GM18951 (cell line): ENCODE measurements around the gene CCDC77.
"Not testable (repeated sequence)": the region's sequence is repeated elsewhere in the genome, so short reads cannot be mapped to it uniquely, and the experiment has no call there.

Experiments used
- POLR2A ChIP-seq: IDR thresholded peaks from 4 replicates; pipeline ENCODE4 v1.6.1; 2011; ENCODE audit warnings: mild to moderate bottlenecking; ENCODE audit not compliant: insufficient read length, insufficient read depth; ENCODE audit errors: extremely low read depth
- in situ Hi-C: fragments of 300-500 bp; cut with MboI; formaldehyde crosslinking; loops from one replicate; pipeline ENCODE4 v1.12.0; 2022; ENCODE audit warnings: low sequenced_read_pairs, mixed read lengths, inconsistent platforms; ENCODE audit not compliant: unreplicated experiment

Gene CCDC77

GRCh38 chr12:401235-402028 is at the start of gene CCDC77:
Gene CCDC77, plus strand, starts transcription at chr12:401644. Its CDS starts 7,740 bp downstream, at chr12:409384.
- peak; percentile 56 for TF ChIP-seq POLR2A
- in situ Hi-C loops = no loop called here

- in situ Hi-C loops = no loop called here
- no peak for TF ChIP-seq POLR2A
Measured at GRCh38 chr12:356276-356988, 45.0 kb upstream of the CCDC77 start.

- TF ChIP-seq POLR2A = no peak
- in situ Hi-C loops = no loop called here
Measured at GRCh38 chr12:359091-359490, 42.4 kb upstream of the CCDC77 start.

- TF ChIP-seq POLR2A = no peak
- in situ Hi-C loops = no loop called here
Measured at GRCh38 chr12:366820-367219, 34.6 kb upstream of the CCDC77 start.

- TF ChIP-seq POLR2A = no peak
- in situ Hi-C loops = no loop called here
Measured at GRCh38 chr12:367972-368371, 33.5 kb upstream of the CCDC77 start.

GRCh38 chr12:370739-371485 is 30.5 kb upstream of the CCDC77 start:
- in situ Hi-C loops = not testable (repeated sequence)

GRCh38 chr12:386651-387050 is 14.8 kb upstream of the CCDC77 start:
- in situ Hi-C loops = no loop called here
- TF ChIP-seq POLR2A = no peak

- no peak for TF ChIP-seq POLR2A
- in situ Hi-C loops = no loop called here
Measured at GRCh38 chr12:388012-388411, 13.4 kb upstream of the CCDC77 start.

GRCh38 chr12:388541-389141 is 12.8 kb upstream of the CCDC77 start:
- in situ Hi-C loops = no loop called here
- TF ChIP-seq POLR2A = no peak

- TF ChIP-seq POLR2A = peak; percentile 69
Measured at GRCh38 chr12:389142-390096, 12.0 kb upstream of the CCDC77 start, which contains the start of gene KDM5A. Gene KDM5A, minus strand, starts transcription at chr12:389320. Its CDS starts 229 bp downstream, at chr12:389091.

GRCh38 chr12:400828-401227 is 616 bp upstream of the CCDC77 start:
- no peak for TF ChIP-seq POLR2A
- in situ Hi-C loops = no loop called here

More at GRCh38 chr12:389142-390096, 12.0 kb upstream of the CCDC77 start, which contains the start of gene KDM5A:
- in situ Hi-C loops = no loop called here

- no peak for TF ChIP-seq POLR2A
- in situ Hi-C loops = no loop called here
Measured at GRCh38 chr12:402029-402389, 565 bp downstream of the CCDC77 start.
